PC-9 (cell line): ENCODE results near the gene GIMAP1.

Experiments
- EZH2 ChIP-seq: fragments of 200-600 bp; sonication (generic); IDR thresholded peaks from 2 replicates; pipeline ENCODE4 v1.8.0; 2017; ENCODE audit warnings: antibody characterized with exemption, low read depth
- TF ChIP-seq, protein P1 (sequence below): fragments of 200-600 bp; sonication (generic); conservative IDR thresholded peaks from 2 replicates; pipeline ENCODE4 v1.6.1; 2017; ENCODE audit warnings: mixed run types, antibody characterized with exemption, mild to moderate bottlenecking, moderate library complexity

DNA sequence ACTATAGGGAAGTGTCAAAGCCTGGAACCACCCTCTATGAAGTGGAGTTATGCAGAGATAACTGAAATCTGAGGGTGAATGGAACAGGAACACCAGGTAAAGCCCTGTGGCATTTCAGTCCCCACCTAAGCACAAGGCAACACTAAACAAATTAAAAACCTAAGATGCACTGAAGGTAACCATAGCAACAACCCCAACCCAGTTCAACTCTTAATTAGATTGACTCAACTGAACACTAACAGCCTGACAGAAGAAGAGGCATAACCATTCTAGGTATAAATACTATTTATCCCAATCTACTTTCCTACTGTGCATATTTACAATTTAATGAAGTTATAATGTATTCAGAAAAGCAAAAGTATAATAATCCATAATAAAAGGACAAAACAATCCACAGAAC lies 11.6 kb downstream of the GIMAP1 start:
- TF ChIP-seq, protein P1, sequence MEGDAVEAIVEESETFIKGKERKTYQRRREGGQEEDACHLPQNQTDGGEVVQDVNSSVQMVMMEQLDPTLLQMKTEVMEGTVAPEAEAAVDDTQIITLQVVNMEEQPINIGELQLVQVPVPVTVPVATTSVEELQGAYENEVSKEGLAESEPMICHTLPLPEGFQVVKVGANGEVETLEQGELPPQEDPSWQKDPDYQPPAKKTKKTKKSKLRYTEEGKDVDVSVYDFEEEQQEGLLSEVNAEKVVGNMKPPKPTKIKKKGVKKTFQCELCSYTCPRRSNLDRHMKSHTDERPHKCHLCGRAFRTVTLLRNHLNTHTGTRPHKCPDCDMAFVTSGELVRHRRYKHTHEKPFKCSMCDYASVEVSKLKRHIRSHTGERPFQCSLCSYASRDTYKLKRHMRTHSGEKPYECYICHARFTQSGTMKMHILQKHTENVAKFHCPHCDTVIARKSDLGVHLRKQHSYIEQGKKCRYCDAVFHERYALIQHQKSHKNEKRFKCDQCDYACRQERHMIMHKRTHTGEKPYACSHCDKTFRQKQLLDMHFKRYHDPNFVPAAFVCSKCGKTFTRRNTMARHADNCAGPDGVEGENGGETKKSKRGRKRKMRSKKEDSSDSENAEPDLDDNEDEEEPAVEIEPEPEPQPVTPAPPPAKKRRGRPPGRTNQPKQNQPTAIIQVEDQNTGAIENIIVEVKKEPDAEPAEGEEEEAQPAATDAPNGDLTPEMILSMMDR, result no peak
- TF ChIP-seq EZH2, result no peak
